ENCODE results near the gene EIF3K. TPM values are rescaled to one million over a fixed set of nuclear protein-coding genes. Genes with fewer than 3 reads are reported as not detected.

The EIF3K gene
- total and polyA plus RNA-seq, 12 donors: 177 to 537 (median 267) TPM

GRCh38 chr19:38673030-38673429, 54.0 kb downstream of the EIF3K start:
- WGBS, 4 donors: 82 to 87% (median 85%) methylated on average over 4 of the region's 4 CpGs
- no peak for TF ChIP-seq CTCF (IDR thresholded peaks at IDR 0.05)
- no peak for TF ChIP-seq POLR2A (IDR thresholded peaks at IDR 0.05)
- Histone ChIP-seq H3K36me3 (replicated peaks in 1 of 2) (no peaks in the 10 kb centered on the region), H3K4me3 (no peak overlapping the region), H3K27me3 (no peaks in the 10 kb centered on the region), H3K9me3 (replicated peaks in 1 of 3) (no peaks in the 10 kb centered on the region), H3K27ac (peak overlapping the region in 4 of 5 donors; percentile 17 to 95 (median 76)), H3K4me1 (replicated peaks in 1 of 2) (peaks cover 56 to 85% of the 10 kb centered on the region in 2 donors)
- DNase-seq: no peak
- intact Hi-C loops (cut with DNase I): no loop called here

GRCh38 chr19:38674388-38675171, 55.6 kb downstream of the EIF3K start:
- Histone ChIP-seq H3K27me3 (no peaks in the 10 kb centered on the region), H3K4me3 (no peak overlapping the region), H3K9me3 (replicated peaks in 1 of 3) (no peaks in the 10 kb centered on the region), H3K27ac (peak overlapping the region; percentile 67 to 91 (median 85)), H3K36me3 (replicated peaks in 1 of 2) (no peaks in the 10 kb centered on the region), H3K4me1 (replicated peaks in 1 of 2) (peaks cover 42 to 70% of the 10 kb centered on the region in 2 donors)
- intact Hi-C loops (cut with DNase I): no loop called here
- WGBS, 4 donors: 46 to 62% (median 53%) methylated on average over 16 of the region's 16 CpGs
- TF ChIP-seq CTCF (IDR thresholded peaks at IDR 0.05) (no peak), POLR2A (IDR thresholded peaks at IDR 0.05) (peak in 1 of 2 donors; percentile 62)
- peak; percentile 71 to 90 (median 85) for DNase-seq

GRCh38 chr19:38675611-38676010, 56.6 kb downstream of the EIF3K start:
- intact Hi-C loops (cut with DNase I): no loop called here
- DNase-seq: no peak
- Histone ChIP-seq H3K27ac (peak overlapping the region in 4 of 5 donors; percentile 80 to 91 (median 86)), H3K27me3 (no peaks in the 10 kb centered on the region), H3K4me1 (replicated peaks in 1 of 2) (peaks cover 32 to 68% of the 10 kb centered on the region in 2 donors), H3K9me3 (replicated peaks in 1 of 3) (no peaks in the 10 kb centered on the region), H3K4me3 (no peak overlapping the region), H3K36me3 (replicated peaks in 1 of 2) (no peaks in the 10 kb centered on the region)
- WGBS, 4 donors: 83 to 96% (median 85%) methylated on average over 2 to 5 of the region's 5 CpGs
- TF ChIP-seq CTCF (IDR thresholded peaks at IDR 0.05): no peak
- no peak for TF ChIP-seq POLR2A (IDR thresholded peaks at IDR 0.05)

GRCh38 chr19:38676023-38676877, 57.3 kb downstream of the EIF3K start:
- no peak for DNase-seq
- intact Hi-C loops (cut with DNase I): no loop called here
- no peak overlapping the region for H3K4me3 ChIP-seq
- peak overlapping the region in 4 of 5 donors; percentile 80 to 91 (median 86) for H3K27ac ChIP-seq
- H3K4me1 ChIP-seq (replicated peaks in 1 of 2): peaks cover 26 to 67% of the 10 kb centered on the region in 2 donors
- no peaks in the 10 kb centered on the region for H3K36me3 ChIP-seq (replicated peaks in 1 of 2)
- H3K27me3 ChIP-seq: no peaks in the 10 kb centered on the region
- TF ChIP-seq POLR2A (IDR thresholded peaks at IDR 0.05) (no peak), CTCF (IDR thresholded peaks at IDR 0.05) (no peak)
- WGBS, 4 donors: 55 to 58% (median 56%) methylated on average over 12 to 13 of the region's 13 CpGs
- H3K9me3 ChIP-seq (replicated peaks in 1 of 3): no peaks in the 10 kb centered on the region

Data from adrenal gland (tissue), 12 donors.